K562 (cell line): ENCODE data around the gene CLEC4C. TPM values are rescaled to one million over a fixed set of nuclear protein-coding genes. Genes with fewer than 3 reads are reported as not detected.

Source experiments
- ATAC-seq: fragments of 200-7000 bp; cut with Tn5 transposase; 3 replicates; pipeline ENCODE4 v1.9.1; 2020; ENCODE audit warnings: moderate library complexity
- BruUV-seq: library from RNA; stranded (reverse); fragments of 400-500 nt; replicated peaks from 2 replicates; lab custom pipeline; 2021; lab: Mats Ljungman, UMichigan
- CTCF ChIA-PET: fragments of 300-600 bp; formaldehyde crosslinking; extraction: SDS; loops from one replicate; lab custom pipeline; 2021; ENCODE audit warnings: low intra/inter-chr PET ratio; lab: Yijun Ruan, JAX
- POLR2A ChIA-PET: fragments of 300-600, 350-650 bp; sonication (Branson Sonifier 250); formaldehyde crosslinking; extraction: SDS; loops from one replicate; lab custom pipeline; 2021; ENCODE audit warnings: antibody characterized with exemption, inconsistent platforms; lab: Yijun Ruan, JAX
- DNase-seq, 4 experiments: peaks; one replicate each; pipeline versions ENCODE4 v3.0.0 to v3.0.0-alpha.2; 2011 to 2018; ENCODE audit warnings: low spot score in 3 of 4, mixed read lengths in 3 of 4; ENCODE audit errors: extremely low read depth in 1 of 4
- FAIRE-seq: peaks from 2 replicates; lab custom pipeline; 2011; peaks lifted over from hg19 to GRCh38; lab: Jason Lieb, UNC
- H2AFZ ChIP-seq: 2 replicates; pipeline ENCODE4 v1.6.0; 2011; ENCODE audit warnings: low read depth, low read length, control low read depth, inconsistent platforms
- H3K27ac ChIP-seq: fragments of 200-600 bp; 3 replicates; pipeline ENCODE4 v1.8.0; 2011; ENCODE audit warnings: low read depth, mild to moderate bottlenecking, control low read depth, inconsistent platforms, low read length, moderate library complexity, mixed read lengths; ENCODE audit errors: extremely low read depth
- H3K27me3 ChIP-seq, 2 experiments: fragments of 300-600 bp in 1 of 2; 2 replicates in 1 of 2; 3 replicates in 1 of 2; pipeline versions ENCODE4 v1.6.0 to v1.8.0; 2011; ENCODE audit warnings: inconsistent platforms in 2 of 2, low read length in 2 of 2, mild to moderate bottlenecking in 1 of 2, mixed read lengths in 1 of 2, moderate library complexity in 1 of 2; ENCODE audit not compliant: control insufficient read depth in 2 of 2, insufficient read depth in 2 of 2
- H3K36me3 ChIP-seq: fragments of 300-600 bp; 3 replicates; pipeline ENCODE4 v1.8.0; 2011; ENCODE audit warnings: mild to moderate bottlenecking, low read length, inconsistent platforms; ENCODE audit not compliant: control insufficient read depth, insufficient read depth
- H3K4me1 ChIP-seq, 2 experiments: fragments of 200-600 bp in 1 of 2; replicated peaks in 1 of 2; 2 replicates in 1 of 2; 3 replicates in 1 of 2; pipeline versions ENCODE4 v1.5.1 to v1.8.0; 2011; ENCODE audit warnings: inconsistent platforms in 2 of 2, low read length in 2 of 2, mild to moderate bottlenecking in 1 of 2, mixed read lengths in 1 of 2, moderate library complexity in 1 of 2; ENCODE audit not compliant: control insufficient read depth in 2 of 2, insufficient read depth in 2 of 2
- H3K4me2 ChIP-seq: 2 replicates; pipeline ENCODE4 v1.6.1; 2011; ENCODE audit warnings: low read length, control low read depth, inconsistent platforms, mixed read lengths; ENCODE audit not compliant: insufficient read depth
- H3K4me3 ChIP-seq: fragments of 200-600 bp; sonication (generic), shearing (Covaris generic); 2 replicates; pipeline ENCODE4 v1.5.1; 2016; ENCODE audit warnings: control low read depth, inconsistent platforms
- H3K79me2 ChIP-seq: fragments of 200-600 bp; 3 replicates; pipeline ENCODE4 v1.8.0; 2011; ENCODE audit warnings: low read length, inconsistent platforms; ENCODE audit not compliant: control insufficient read depth, insufficient read depth
- H3K9ac ChIP-seq, 2 experiments: 2 replicates each; pipeline versions ENCODE4 v1.6.0 to v1.6.1; 2011; ENCODE audit warnings: low read depth in 2 of 2, low read length in 2 of 2, control low read depth in 1 of 2, inconsistent platforms in 1 of 2, mild to moderate bottlenecking in 1 of 2, mixed read lengths in 1 of 2; ENCODE audit not compliant: insufficient read depth in 1 of 2
- H3K9me1 ChIP-seq: one replicate; pipeline ENCODE4 v1.6.0; 2011; ENCODE audit warnings: inconsistent platforms, mild to moderate bottlenecking, low read length, moderate library complexity; ENCODE audit not compliant: control insufficient read depth, insufficient read depth
- H3K9me3 ChIP-seq: replicated peaks from 2 replicates; pipeline ENCODE4 v1.5.1; 2011; ENCODE audit warnings: low read depth, low read length, inconsistent platforms; ENCODE audit not compliant: control insufficient read depth, insufficient read depth
- H4K20me1 ChIP-seq: replicated peaks from 2 replicates; pipeline ENCODE4 v1.6.1; 2011; ENCODE audit warnings: low read length, inconsistent platforms, mixed read lengths; ENCODE audit not compliant: control insufficient read depth, insufficient read depth
- CXXC5 ChIP-seq: fragments of 250-450 bp; sonication (Bioruptor Pico); IDR thresholded peaks from 2 replicates; pipeline ENCODE4 v1.8.0; 2022; ENCODE audit warnings: inconsistent platforms, mild to moderate bottlenecking, moderate library complexity
- FOXJ2 ChIP-seq: fragments of 200-800 bp; sonication (Bioruptor generic); IDR thresholded peaks from 2 replicates; pipeline ENCODE4 v1.6.1; 2016; ENCODE audit warnings: missing genetic modification characterization, missing compliant biosample characterization
- FOXJ3 ChIP-seq: sonication (generic); formaldehyde crosslinking; IDR thresholded peaks from 2 replicates; pipeline ENCODE4 v1.4.0; 2020; ENCODE audit warnings: mild to moderate bottlenecking, missing genetic modification reagents
- HOXB6 ChIP-seq: fragments of 250-450 bp; sonication (Bioruptor Pico); IDR thresholded peaks from 2 replicates; pipeline ENCODE4 v1.5.1; 2022; ENCODE audit warnings: mild to moderate bottlenecking, borderline replicate concordance
- JUND ChIP-seq, 2 experiments: IDR thresholded peaks; 2 replicates in 1 of 2; 3 replicates in 1 of 2; pipeline ENCODE4 v1.6.1; 2011; ENCODE audit warnings: borderline replicate concordance in 2 of 2, low read depth in 2 of 2, low read length in 2 of 2, improper control_type of control experiment in 1 of 2, missing biosample characterization in 1 of 2, missing genetic modification characterization in 1 of 2, missing genetic modification reagents in 1 of 2
- MYNN ChIP-seq, 2 experiments: sonication (generic); formaldehyde crosslinking in 1 of 2; IDR thresholded peaks; 2 replicates each; pipeline versions ENCODE4 v1.5.0 to v1.6.1; 2016 to 2020; ENCODE audit warnings: antibody characterized with exemption in 1 of 2, missing genetic modification reagents in 1 of 2
- SRSF1 ChIP-seq: fragments of 200-400 bp; formaldehyde crosslinking; IDR thresholded peaks from 2 replicates; pipeline ENCODE4 v1.6.1; 2017; ENCODE audit warnings: mild to moderate bottlenecking, low read depth, low read length, moderate library complexity
- ZFP36 ChIP-seq: fragments of 150-350 bp; IDR thresholded peaks from 2 replicates; pipeline ENCODE4 v1.6.1; 2018; ENCODE audit warnings: low read length, low read depth; ENCODE audit not compliant: partially characterized antibody
- ZNF124 ChIP-seq: sonication (generic); formaldehyde crosslinking; IDR thresholded peaks from 2 replicates; pipeline ENCODE4 v1.8.1; 2022; ENCODE audit warnings: missing genetic modification reagents
- WGBS: fragments of 100-300 bp; shearing (Covaris generic); methylation state at CpG from one replicate; pipeline ENCODE4 v1.1.6; 2016; ENCODE audit warnings: low coverage, mixed read lengths; ENCODE audit not compliant: insufficient coverage; ENCODE audit errors: missing lambda C conversion rate; 5-methylcytosine and 5-hydroxymethylcytosine counted together
- in situ Hi-C: fragments of 300-500 bp; cut with MboI; formaldehyde crosslinking; loops from 4 replicates; pipeline ENCODE4 v1.15.0; 2018; ENCODE audit warnings: inconsistent platforms, mixed read lengths
- intact Hi-C: fragments of 100-400 bp; cut with micrococcal nuclease; formaldehyde crosslinking; loops from 2 replicates; pipeline ENCODE4 v1.14.2; 2022
- polyA plus RNA-seq, 8 experiments: library from polyadenylated mRNA; depleted of rRNA in 4 of 8; stranded (reverse) in 5 of 8; unstranded in 3 of 8; fragments of >200 nt; fragmentation: Nextera tagmentation in 2 of 8; fragmentation: Illumina TruSeq in 1 of 8; extraction: Ambion mirVana in 2 of 8; extraction: Trizol in 1 of 8; gene quantifications; 2 replicates each; pipeline versions ENCODE4 v1.2.1 to v1.2.3, GENCODE V29; 2011 to 2014; ENCODE audit warnings: inconsistent platforms in 1 of 8, missing spikeins in 1 of 8
- total RNA-seq, 7 experiments: library from RNA; depleted of rRNA in 6 of 7; stranded (reverse); fragments of >200 nt in 6 of 7; fragmentation: Illumina TruSeq in 2 of 7; extraction: Trizol in 2 of 7; gene quantifications; 2 replicates each; pipeline versions ENCODE4 v1.2.1 to v1.2.3, GENCODE V29; 2011 to 2021; ENCODE audit warnings: low replicate concordance in 1 of 7
- TF ChIP-seq, protein P1 (sequence below): fragments of 150-350 bp; IDR thresholded peaks from 2 replicates; pipeline ENCODE4 v1.6.1; 2014; ENCODE audit warnings: low read depth, mild to moderate bottlenecking, low read length, borderline replicate concordance

The CLEC4C gene
- total and polyA plus RNA-seq, 9 of the 15 experiments (the other 6 are each of a cell fraction or from before 2014, with no cell fraction given), result not detected

DNA sequence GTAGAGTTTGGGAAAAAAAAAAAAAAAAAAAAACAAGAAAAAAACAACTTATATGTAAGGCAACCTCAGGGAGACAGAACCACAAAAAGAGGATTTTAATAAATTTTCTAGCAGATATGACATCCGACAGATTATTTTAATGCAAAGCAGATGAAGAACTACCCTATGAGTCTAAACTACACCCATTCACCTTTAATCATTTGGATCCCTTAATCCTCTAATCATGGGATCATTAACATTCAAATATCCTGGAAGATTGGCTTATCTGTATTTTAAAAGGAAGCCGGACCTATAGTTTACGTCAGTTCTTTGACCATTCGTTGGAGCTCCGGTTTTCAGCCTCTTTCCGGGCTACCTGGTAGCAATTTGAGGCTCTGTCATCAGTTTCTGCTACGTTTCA, 36.0 kb downstream of the CLEC4C start, which contains the start of gene DPPA3 (continued):
- no peak for TF ChIP-seq MYNN (IDR thresholded peaks at IDR 0.05)
- no peak for TF ChIP-seq MYNN (CRISPR knock-in tag; IDR thresholded peaks at IDR 0.05)
- TF ChIP-seq, protein P1, sequence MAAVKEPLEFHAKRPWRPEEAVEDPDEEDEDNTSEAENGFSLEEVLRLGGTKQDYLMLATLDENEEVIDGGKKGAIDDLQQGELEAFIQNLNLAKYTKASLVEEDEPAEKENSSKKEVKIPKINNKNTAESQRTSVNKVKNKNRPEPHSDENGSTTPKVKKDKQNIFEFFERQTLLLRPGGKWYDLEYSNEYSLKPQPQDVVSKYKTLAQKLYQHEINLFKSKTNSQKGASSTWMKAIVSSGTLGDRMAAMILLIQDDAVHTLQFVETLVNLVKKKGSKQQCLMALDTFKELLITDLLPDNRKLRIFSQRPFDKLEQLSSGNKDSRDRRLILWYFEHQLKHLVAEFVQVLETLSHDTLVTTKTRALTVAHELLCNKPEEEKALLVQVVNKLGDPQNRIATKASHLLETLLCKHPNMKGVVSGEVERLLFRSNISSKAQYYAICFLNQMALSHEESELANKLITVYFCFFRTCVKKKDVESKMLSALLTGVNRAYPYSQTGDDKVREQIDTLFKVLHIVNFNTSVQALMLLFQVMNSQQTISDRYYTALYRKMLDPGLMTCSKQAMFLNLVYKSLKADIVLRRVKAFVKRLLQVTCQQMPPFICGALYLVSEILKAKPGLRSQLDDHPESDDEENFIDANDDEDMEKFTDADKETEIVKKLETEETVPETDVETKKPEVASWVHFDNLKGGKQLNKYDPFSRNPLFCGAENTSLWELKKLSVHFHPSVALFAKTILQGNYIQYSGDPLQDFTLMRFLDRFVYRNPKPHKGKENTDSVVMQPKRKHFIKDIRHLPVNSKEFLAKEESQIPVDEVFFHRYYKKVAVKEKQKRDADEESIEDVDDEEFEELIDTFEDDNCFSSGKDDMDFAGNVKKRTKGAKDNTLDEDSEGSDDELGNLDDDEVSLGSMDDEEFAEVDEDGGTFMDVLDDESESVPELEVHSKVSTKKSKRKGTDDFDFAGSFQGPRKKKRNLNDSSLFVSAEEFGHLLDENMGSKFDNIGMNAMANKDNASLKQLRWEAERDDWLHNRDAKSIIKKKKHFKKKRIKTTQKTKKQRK, result no peak

DNA sequence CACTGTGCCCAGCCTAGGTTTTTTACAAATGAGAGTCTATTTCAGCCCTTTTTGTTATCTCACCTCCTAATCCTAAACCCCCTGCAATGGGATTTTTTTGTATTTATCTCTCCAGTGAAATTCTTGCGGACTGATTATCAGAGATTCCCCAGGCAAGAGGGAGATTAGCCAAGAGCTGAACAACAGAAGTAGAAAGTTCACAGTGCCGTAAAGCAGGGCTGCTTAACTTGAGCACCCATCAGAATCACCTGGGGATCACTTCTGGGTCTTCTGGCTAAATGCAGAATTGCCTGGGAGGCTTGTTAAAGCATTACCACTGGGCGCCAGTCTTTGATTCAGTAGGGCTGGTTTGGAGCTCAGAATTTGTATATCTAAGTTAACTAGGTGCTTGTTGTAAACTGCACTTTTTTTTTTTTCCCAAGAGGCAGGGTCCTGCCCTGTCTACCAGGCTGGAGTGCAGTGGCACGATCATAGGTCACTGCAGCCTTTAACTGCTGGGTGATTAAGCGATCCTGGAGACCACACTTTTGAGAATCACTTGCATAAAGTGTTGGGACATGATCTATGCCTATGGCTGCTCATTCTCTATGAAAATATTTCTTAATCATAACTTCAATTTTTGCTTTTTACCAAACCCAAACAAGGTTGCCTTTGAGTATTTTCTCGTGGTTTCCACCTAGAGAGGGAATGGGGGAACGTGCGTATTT, 37.1 kb downstream of the CLEC4C start:
- no TSS peak for BruUV-seq
- TF ChIP-seq FOXJ3 (CRISPR knock-in tag) (no peak), FOXJ2 (tag) (no peak), CXXC5 (no peak), ZNF124 (CRISPR knock-in tag) (no peak), HOXB6 (no peak), ZFP36 (no peak), JUND (IDR thresholded peaks at IDR 0.05; ENCODE audit: borderline replicate concordance, low read depth, low read length) (no peak), JUND (tag; IDR thresholded peaks at IDR 0.05; ENCODE audit: borderline replicate concordance, low read depth, low read length) (no peak), SRSF1 (no peak)

More for the DNA sequence above, 37.1 kb downstream of the CLEC4C start:
- H3K79me2 ChIP-seq, result no peaks in the 10 kb centered on the region
- FAIRE-seq (no peak), ATAC-seq (no peak), DNase-seq (no peak)
- ChIA-PET CTCF (no interaction called here), POLR2A (no interaction called here)
- peaks cover 0 to 6% of the 10 kb centered on the region in 2 experiments; a peak in 2 of 5 replicates for H3K4me1 ChIP-seq
- no peak overlapping the region for H2AFZ ChIP-seq
- H4K20me1 ChIP-seq, result no peaks in the 10 kb centered on the region
- no peaks in the 10 kb centered on the region for H3K9me3 ChIP-seq
- WGBS, result 17% methylated on average over 7 of the region's 8 CpGs
- in situ Hi-C loops, result no loop called here
- intact Hi-C loops, result no loop called here
- no peak overlapping the region for H3K4me3 ChIP-seq
- no peak overlapping the region for H3K27ac ChIP-seq
- H3K36me3 ChIP-seq, result no peaks in the 10 kb centered on the region
- H3K9me1 ChIP-seq, result no peaks in the 10 kb centered on the region
- H3K4me2 ChIP-seq, result no peak overlapping the region
- H3K9ac ChIP-seq, result no peak overlapping the region
- H3K27me3 ChIP-seq, result peaks cover 0 to 8% of the 10 kb centered on the region in 2 experiments; a peak in 2 of 5 replicates
